K562 (cell line): ENCODE data around the gene CD36. TPM values are rescaled to one million over a fixed set of nuclear protein-coding genes. Genes with fewer than 3 reads are reported as not detected.

Source experiments
- ATAC-seq: fragments of 200-7000 bp; cut with Tn5 transposase; 3 replicates; pipeline ENCODE4 v1.9.1; 2020; ENCODE audit warnings: moderate library complexity
- BruUV-seq: library from RNA; stranded (reverse); fragments of 400-500 nt; replicated peaks from 2 replicates; lab custom pipeline; 2021; lab: Mats Ljungman, UMichigan
- CTCF ChIA-PET: fragments of 300-600 bp; formaldehyde crosslinking; extraction: SDS; loops from one replicate; lab custom pipeline; 2021; ENCODE audit warnings: low intra/inter-chr PET ratio; lab: Yijun Ruan, JAX
- POLR2A ChIA-PET: fragments of 300-600, 350-650 bp; sonication (Branson Sonifier 250); formaldehyde crosslinking; extraction: SDS; loops from one replicate; lab custom pipeline; 2021; ENCODE audit warnings: antibody characterized with exemption, inconsistent platforms; lab: Yijun Ruan, JAX
- DNase-seq, 4 experiments: peaks; one replicate each; pipeline versions ENCODE4 v3.0.0 to v3.0.0-alpha.2; 2011 to 2018; ENCODE audit warnings: low spot score in 3 of 4, mixed read lengths in 3 of 4; ENCODE audit errors: extremely low read depth in 1 of 4
- FAIRE-seq: peaks from 2 replicates; lab custom pipeline; 2011; peaks lifted over from hg19 to GRCh38; lab: Jason Lieb, UNC
- H2AFZ ChIP-seq: 2 replicates; pipeline ENCODE4 v1.6.0; 2011; ENCODE audit warnings: low read depth, low read length, control low read depth, inconsistent platforms
- H3K27ac ChIP-seq: fragments of 200-600 bp; 3 replicates; pipeline ENCODE4 v1.8.0; 2011; ENCODE audit warnings: low read depth, mild to moderate bottlenecking, control low read depth, inconsistent platforms, low read length, moderate library complexity, mixed read lengths; ENCODE audit errors: extremely low read depth
- H3K27me3 ChIP-seq, 2 experiments: fragments of 300-600 bp in 1 of 2; 2 replicates in 1 of 2; 3 replicates in 1 of 2; pipeline versions ENCODE4 v1.6.0 to v1.8.0; 2011; ENCODE audit warnings: inconsistent platforms in 2 of 2, low read length in 2 of 2, mild to moderate bottlenecking in 1 of 2, mixed read lengths in 1 of 2, moderate library complexity in 1 of 2; ENCODE audit not compliant: control insufficient read depth in 2 of 2, insufficient read depth in 2 of 2
- H3K36me3 ChIP-seq: fragments of 300-600 bp; 3 replicates; pipeline ENCODE4 v1.8.0; 2011; ENCODE audit warnings: mild to moderate bottlenecking, low read length, inconsistent platforms; ENCODE audit not compliant: control insufficient read depth, insufficient read depth
- H3K4me1 ChIP-seq, 2 experiments: fragments of 200-600 bp in 1 of 2; replicated peaks in 1 of 2; 2 replicates in 1 of 2; 3 replicates in 1 of 2; pipeline versions ENCODE4 v1.5.1 to v1.8.0; 2011; ENCODE audit warnings: inconsistent platforms in 2 of 2, low read length in 2 of 2, mild to moderate bottlenecking in 1 of 2, mixed read lengths in 1 of 2, moderate library complexity in 1 of 2; ENCODE audit not compliant: control insufficient read depth in 2 of 2, insufficient read depth in 2 of 2
- H3K4me2 ChIP-seq: 2 replicates; pipeline ENCODE4 v1.6.1; 2011; ENCODE audit warnings: low read length, control low read depth, inconsistent platforms, mixed read lengths; ENCODE audit not compliant: insufficient read depth
- H3K4me3 ChIP-seq: fragments of 200-600 bp; sonication (generic), shearing (Covaris generic); 2 replicates; pipeline ENCODE4 v1.5.1; 2016; ENCODE audit warnings: control low read depth, inconsistent platforms
- H3K79me2 ChIP-seq: fragments of 200-600 bp; 3 replicates; pipeline ENCODE4 v1.8.0; 2011; ENCODE audit warnings: low read length, inconsistent platforms; ENCODE audit not compliant: control insufficient read depth, insufficient read depth
- H3K9ac ChIP-seq, 2 experiments: 2 replicates each; pipeline versions ENCODE4 v1.6.0 to v1.6.1; 2011; ENCODE audit warnings: low read depth in 2 of 2, low read length in 2 of 2, control low read depth in 1 of 2, inconsistent platforms in 1 of 2, mild to moderate bottlenecking in 1 of 2, mixed read lengths in 1 of 2; ENCODE audit not compliant: insufficient read depth in 1 of 2
- H3K9me1 ChIP-seq: one replicate; pipeline ENCODE4 v1.6.0; 2011; ENCODE audit warnings: inconsistent platforms, mild to moderate bottlenecking, low read length, moderate library complexity; ENCODE audit not compliant: control insufficient read depth, insufficient read depth
- H3K9me3 ChIP-seq: replicated peaks from 2 replicates; pipeline ENCODE4 v1.5.1; 2011; ENCODE audit warnings: low read depth, low read length, inconsistent platforms; ENCODE audit not compliant: control insufficient read depth, insufficient read depth
- H4K20me1 ChIP-seq: replicated peaks from 2 replicates; pipeline ENCODE4 v1.6.1; 2011; ENCODE audit warnings: low read length, inconsistent platforms, mixed read lengths; ENCODE audit not compliant: control insufficient read depth, insufficient read depth
- ADNP ChIP-seq: fragments of 200-800 bp; sonication (Bioruptor generic); IDR thresholded peaks from 2 replicates; pipeline ENCODE4 v1.6.1; 2016; ENCODE audit warnings: missing genetic modification characterization, missing compliant biosample characterization
- ARID1B ChIP-seq: fragments of 450-650 bp; IDR thresholded peaks from 2 replicates; pipeline ENCODE4 v1.6.1; 2016; ENCODE audit warnings: antibody characterized with exemption, mild to moderate bottlenecking, inconsistent platforms
- ESRRB ChIP-seq: fragments of 250-450 bp; sonication (Bioruptor Pico); IDR thresholded peaks from 2 replicates; pipeline ENCODE4 v1.5.0; 2020; ENCODE audit warnings: mild to moderate bottlenecking, moderate library complexity, borderline replicate concordance
- FOXA1 ChIP-seq: fragments of 450-650 bp; IDR thresholded peaks from 2 replicates; pipeline ENCODE4 v1.6.1; 2016; ENCODE audit warnings: mild to moderate bottlenecking, borderline replicate concordance
- HSF4 ChIP-seq: fragments of 250-450 bp; sonication (Bioruptor Pico); IDR thresholded peaks from 2 replicates; pipeline ENCODE4 v2.1.2; 2022; ENCODE audit warnings: mild to moderate bottlenecking, moderate library complexity, borderline replicate concordance
- JUND ChIP-seq, 2 experiments: IDR thresholded peaks; 2 replicates in 1 of 2; 3 replicates in 1 of 2; pipeline ENCODE4 v1.6.1; 2011; ENCODE audit warnings: borderline replicate concordance in 2 of 2, low read depth in 2 of 2, low read length in 2 of 2, improper control_type of control experiment in 1 of 2, missing biosample characterization in 1 of 2, missing genetic modification characterization in 1 of 2, missing genetic modification reagents in 1 of 2
- MAFK ChIP-seq: IDR thresholded peaks from 2 replicates; pipeline ENCODE4 v1.6.1; 2011; ENCODE audit warnings: low read length, improper control_type of control experiment
- MTA2 ChIP-seq: fragments of 450-650 bp; IDR thresholded peaks from 2 replicates; pipeline ENCODE4 v1.6.1; 2016; ENCODE audit warnings: low read depth
- MTA3 ChIP-seq: fragments of 450-650 bp; formaldehyde crosslinking; IDR thresholded peaks from 2 replicates; pipeline ENCODE4 v1.6.1; 2017; ENCODE audit warnings: mild to moderate bottlenecking, borderline replicate concordance
- NFATC3 ChIP-seq: fragments of 450-650 bp; IDR thresholded peaks from 2 replicates; pipeline ENCODE4 v1.6.1; 2017; ENCODE audit warnings: mild to moderate bottlenecking
- NUFIP1 ChIP-seq: fragments of 450-650 bp; IDR thresholded peaks from 2 replicates; pipeline ENCODE4 v1.6.1; 2018; ENCODE audit not compliant: partially characterized antibody
- RBM34 ChIP-seq: fragments of 200-400 bp; formaldehyde crosslinking; IDR thresholded peaks from 2 replicates; pipeline ENCODE4 v1.6.1; 2018; ENCODE audit warnings: low read length, borderline replicate concordance; ENCODE audit not compliant: insufficient read depth
- RREB1 ChIP-seq: fragments of 250-450 bp; sonication (Bioruptor Pico); IDR thresholded peaks from 2 replicates; pipeline ENCODE4 v1.4.0; 2020
- SAFB ChIP-seq: fragments of 200-400 bp; formaldehyde crosslinking; IDR thresholded peaks from 2 replicates; pipeline ENCODE4 v1.6.1; 2017; ENCODE audit warnings: low read depth, low read length, borderline replicate concordance
- ZNF124 ChIP-seq: sonication (generic); formaldehyde crosslinking; IDR thresholded peaks from 2 replicates; pipeline ENCODE4 v1.8.1; 2022; ENCODE audit warnings: missing genetic modification reagents
- ZNF175 ChIP-seq: fragments of 200-800 bp; sonication (Bioruptor generic); IDR thresholded peaks from 2 replicates; pipeline ENCODE4 v1.6.1; 2016; ENCODE audit warnings: low read depth, mild to moderate bottlenecking, missing genetic modification characterization, missing compliant biosample characterization
- ZNF408 ChIP-seq: fragments of 250-450 bp; sonication (Bioruptor Pico); IDR thresholded peaks from 2 replicates; pipeline ENCODE4 v1.4.0; 2020; ENCODE audit warnings: low read depth, mild to moderate bottlenecking, moderate library complexity
- ZNF77 ChIP-seq: fragments of 250-450 bp; sonication (Bioruptor Pico); IDR thresholded peaks from 2 replicates; pipeline ENCODE4 v1.5.0; 2020
- WGBS: fragments of 100-300 bp; shearing (Covaris generic); methylation state at CpG from one replicate; pipeline ENCODE4 v1.1.6; 2016; ENCODE audit warnings: low coverage, mixed read lengths; ENCODE audit not compliant: insufficient coverage; ENCODE audit errors: missing lambda C conversion rate; 5-methylcytosine and 5-hydroxymethylcytosine counted together
- in situ Hi-C: fragments of 300-500 bp; cut with MboI; formaldehyde crosslinking; loops from 4 replicates; pipeline ENCODE4 v1.15.0; 2018; ENCODE audit warnings: inconsistent platforms, mixed read lengths
- intact Hi-C: fragments of 100-400 bp; cut with micrococcal nuclease; formaldehyde crosslinking; loops from 2 replicates; pipeline ENCODE4 v1.14.2; 2022
- polyA plus RNA-seq, 8 experiments: library from polyadenylated mRNA; depleted of rRNA in 4 of 8; stranded (reverse) in 5 of 8; unstranded in 3 of 8; fragments of >200 nt; fragmentation: Nextera tagmentation in 2 of 8; fragmentation: Illumina TruSeq in 1 of 8; extraction: Ambion mirVana in 2 of 8; extraction: Trizol in 1 of 8; gene quantifications; 2 replicates each; pipeline versions ENCODE4 v1.2.1 to v1.2.3, GENCODE V29; 2011 to 2014; ENCODE audit warnings: inconsistent platforms in 1 of 8, missing spikeins in 1 of 8
- total RNA-seq, 7 experiments: library from RNA; depleted of rRNA in 6 of 7; stranded (reverse); fragments of >200 nt in 6 of 7; fragmentation: Illumina TruSeq in 2 of 7; extraction: Trizol in 2 of 7; gene quantifications; 2 replicates each; pipeline versions ENCODE4 v1.2.1 to v1.2.3, GENCODE V29; 2011 to 2021; ENCODE audit warnings: low replicate concordance in 1 of 7

Gene CD36
- total and polyA plus RNA-seq, 9 of the 15 experiments (the other 6 are each of a cell fraction or from before 2014, with no cell fraction given) = 0.09 to 4.0 (median 0.42) TPM

GRCh38 chr7:80623503-80624252, 14.8 kb upstream of the CD36 start:
- H3K4me1 ChIP-seq = no peaks in the 10 kb centered on the region
- BruUV-seq = no TSS peak
- no peak overlapping the region for H3K9ac ChIP-seq
- FAIRE-seq (no peak), DNase-seq (no peak), ATAC-seq (no peak)
- WGBS = 3% methylated on average over 3 of the region's 3 CpGs
- in situ Hi-C loops = no loop called here
- ChIA-PET POLR2A (no interaction called here), CTCF (no interaction called here)
- no peak overlapping the region for H3K4me3 ChIP-seq
- H3K4me2 ChIP-seq = no peak overlapping the region
- no peaks in the 10 kb centered on the region for H3K9me3 ChIP-seq
- H4K20me1 ChIP-seq = no peaks in the 10 kb centered on the region
- no peak overlapping the region for H2AFZ ChIP-seq
- H3K9me1 ChIP-seq = no peaks in the 10 kb centered on the region
- no peak overlapping the region for H3K27ac ChIP-seq
- no peaks in the 10 kb centered on the region for H3K36me3 ChIP-seq
- no peaks in the 10 kb centered on the region for H3K27me3 ChIP-seq
- H3K79me2 ChIP-seq = no peaks in the 10 kb centered on the region
- intact Hi-C loops = no loop called here
- TF ChIP-seq ZNF124 (CRISPR knock-in tag) (no peak), ARID1B (no peak), MTA2 (no peak), RBM34 (no peak), ZNF408 (CRISPR knock-in tag) (no peak), ESRRB (CRISPR knock-in tag) (no peak), NFATC3 (no peak), JUND (IDR thresholded peaks at IDR 0.05; ENCODE audit: borderline replicate concordance, low read depth, low read length) (no peak), JUND (tag; IDR thresholded peaks at IDR 0.05; ENCODE audit: borderline replicate concordance, low read depth, low read length) (no peak), MTA3 (no peak), FOXA1 (no peak), ZNF175 (no peak), SAFB (no peak), ZNF77 (CRISPR knock-in tag) (no peak), MAFK (no peak), HSF4 (CRISPR knock-in tag) (no peak), ADNP (tag) (no peak), NUFIP1 (no peak), RREB1 (CRISPR knock-in tag) (no peak)
